Spinal cord (tissue), 10 donors: ENCODE data around the gene ARHGAP22. TPM values are rescaled to one million over a fixed set of nuclear protein-coding genes. Genes with fewer than 3 reads are reported as not detected.

Experiments
- DNase-seq, 6 donors: peaks; one replicate each; pipeline versions ENCODE4 v3.0.0 to v3.0.0-alpha.2; 2013 to 2015; ENCODE audit warnings: low spot score in 6 of 6, low read depth in 4 of 6
- H3K27ac ChIP-seq: one replicate; pipeline ENCODE4 v1.5.1; 2013; ENCODE audit warnings: low read depth, low read length, control low read depth
- H3K27me3 ChIP-seq: one replicate; pipeline ENCODE4 v1.6.1; 2013; ENCODE audit warnings: low read length; ENCODE audit not compliant: control insufficient read depth, insufficient read depth
- H3K36me3 ChIP-seq: one replicate; pipeline ENCODE4 v1.6.1; 2013; ENCODE audit warnings: low read length; ENCODE audit not compliant: control insufficient read depth, insufficient read depth
- H3K4me1 ChIP-seq: one replicate; pipeline ENCODE4 v1.6.1; 2013; ENCODE audit warnings: low read length; ENCODE audit not compliant: control insufficient read depth, insufficient read depth
- H3K4me3 ChIP-seq: one replicate; pipeline ENCODE4 v1.5.1; 2013; ENCODE audit warnings: low read depth, low read length, control low read depth
- H3K9me3 ChIP-seq: one replicate; pipeline ENCODE4 v1.6.1; 2013; ENCODE audit warnings: low read length; ENCODE audit not compliant: control insufficient read depth, insufficient read depth
- WGBS: methylation state at CpG from one replicate; pipeline ENCODE4 v1.1.5; 2013; ENCODE audit warnings: missing lambda C conversion rate; ENCODE audit not compliant: insufficient coverage; 5-methylcytosine and 5-hydroxymethylcytosine counted together
- polyA plus RNA-seq, 2 donors: library from polyadenylated mRNA; unstranded; fragments of 120-200 nt; gene quantifications; one replicate each; pipeline ENCODE4 v1.2.1, GENCODE V29; 2013; ENCODE audit not compliant: insufficient read length in 2 of 2
- total RNA-seq, 2 donors: library from RNA; depleted of rRNA in 1 of 2; stranded (reverse); fragments of 120-200 nt in 1 of 2; fragments of >200 nt in 1 of 2; gene quantifications; one replicate each; pipeline versions ENCODE4 v1.2.3 to v1.2.4, GENCODE V29; 2013 to 2014
- donor health status: healthy.

The ARHGAP22 gene
- total and polyA plus RNA-seq, 4 donors: 6.2 to 13.2 (median 11.9) TPM

DNA sequence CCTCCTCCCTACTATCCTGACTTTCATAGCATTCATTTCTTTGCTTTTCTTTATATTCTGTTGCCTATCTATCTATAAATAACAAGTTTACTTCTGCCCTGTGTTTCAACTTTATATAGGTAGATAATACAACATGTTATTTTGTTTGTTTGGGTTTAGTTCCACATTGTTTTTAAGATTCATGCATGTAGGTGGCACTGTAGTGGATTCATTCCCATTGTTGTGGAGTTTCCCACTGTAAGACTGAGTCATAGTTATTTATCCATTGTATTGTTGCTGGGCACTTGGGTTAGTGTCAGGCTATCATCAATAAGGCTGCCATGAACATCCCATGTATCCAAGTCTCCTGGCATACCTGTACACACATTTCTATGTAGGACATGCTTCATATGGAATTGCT lies 127.7 kb downstream of the ARHGAP22 start:
- peaks cover 15% of the 10 kb centered on the region for H3K4me1 ChIP-seq
- H3K36me3 ChIP-seq: peaks cover 2% of the 10 kb centered on the region
- no peaks in the 10 kb centered on the region for H3K27me3 ChIP-seq
- no peaks in the 10 kb centered on the region for H3K9me3 ChIP-seq
- no peak overlapping the region for H3K27ac ChIP-seq
- H3K4me3 ChIP-seq: no peak overlapping the region
- DNase-seq: no peak

DNA sequence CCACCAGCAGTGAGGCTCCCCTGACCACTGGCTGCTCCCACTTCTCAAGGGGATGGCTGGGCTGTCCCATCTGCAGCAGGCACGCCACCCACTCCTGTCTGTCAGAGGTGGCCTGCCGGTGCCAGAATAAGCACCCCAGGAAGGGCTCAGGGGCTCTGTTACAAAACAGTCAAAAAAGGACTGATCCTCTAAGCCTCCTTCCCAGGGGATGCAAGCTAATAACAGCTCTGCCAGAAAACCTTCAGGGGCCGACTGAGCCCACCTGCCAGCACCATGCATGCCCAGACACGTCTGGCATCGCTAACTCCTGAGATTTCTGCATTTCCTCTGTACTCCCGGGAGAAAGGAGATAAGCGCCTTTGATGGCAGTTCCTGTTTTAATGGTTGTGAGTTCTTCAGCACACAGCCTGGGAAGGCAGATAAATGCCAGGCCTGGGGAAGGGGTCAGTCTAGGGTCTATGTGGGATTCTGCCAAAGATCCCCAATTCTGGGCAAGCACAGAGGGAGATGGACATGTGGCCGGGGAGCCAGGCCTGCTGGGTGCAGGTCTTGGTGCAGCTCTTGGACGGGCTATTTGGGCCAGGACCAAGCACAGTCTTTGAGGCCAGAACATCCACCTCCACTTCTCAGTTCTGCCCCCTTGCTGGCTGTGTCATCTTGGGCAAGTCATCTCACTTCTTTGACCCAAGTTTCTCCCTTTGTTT lies 128.4 kb downstream of the ARHGAP22 start:
- 83% methylated on average over 7 of the region's 9 CpGs for WGBS
- no peaks in the 10 kb centered on the region for H3K9me3 ChIP-seq
- DNase-seq: peak in 2 of 6 donors; percentile 35 to 51
- H3K4me1 ChIP-seq: peaks cover 15% of the 10 kb centered on the region
- no peak overlapping the region for H3K27ac ChIP-seq
- no peaks in the 10 kb centered on the region for H3K27me3 ChIP-seq
- H3K4me3 ChIP-seq: no peak overlapping the region
- peaks cover 2% of the 10 kb centered on the region for H3K36me3 ChIP-seq

DNA sequence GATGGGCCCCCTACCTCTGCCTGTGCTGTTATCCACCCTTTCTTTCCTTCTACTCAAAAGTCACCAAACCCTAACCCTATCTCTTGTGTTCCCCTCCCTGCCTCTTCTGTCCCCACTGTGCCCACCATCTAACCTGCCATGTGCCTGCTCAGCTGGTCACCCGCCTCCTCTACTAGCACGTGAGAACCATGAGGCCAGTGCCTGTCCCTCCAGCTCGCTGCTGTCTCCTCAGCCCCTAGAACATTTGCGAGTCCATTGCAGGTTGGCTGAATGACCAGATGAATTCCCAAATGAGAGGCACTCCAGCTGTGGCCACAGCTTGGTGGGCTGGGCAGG lies 129.0 kb downstream of the ARHGAP22 start:
- no peaks in the 10 kb centered on the region for H3K27me3 ChIP-seq
- WGBS: 94% methylated on average over 4 of the region's 4 CpGs
- DNase-seq: no peak
- no peak overlapping the region for H3K27ac ChIP-seq
- no peaks in the 10 kb centered on the region for H3K9me3 ChIP-seq
- H3K4me3 ChIP-seq: no peak overlapping the region
- H3K4me1 ChIP-seq: peaks cover 12% of the 10 kb centered on the region
- H3K36me3 ChIP-seq: peaks cover 2% of the 10 kb centered on the region

DNA sequence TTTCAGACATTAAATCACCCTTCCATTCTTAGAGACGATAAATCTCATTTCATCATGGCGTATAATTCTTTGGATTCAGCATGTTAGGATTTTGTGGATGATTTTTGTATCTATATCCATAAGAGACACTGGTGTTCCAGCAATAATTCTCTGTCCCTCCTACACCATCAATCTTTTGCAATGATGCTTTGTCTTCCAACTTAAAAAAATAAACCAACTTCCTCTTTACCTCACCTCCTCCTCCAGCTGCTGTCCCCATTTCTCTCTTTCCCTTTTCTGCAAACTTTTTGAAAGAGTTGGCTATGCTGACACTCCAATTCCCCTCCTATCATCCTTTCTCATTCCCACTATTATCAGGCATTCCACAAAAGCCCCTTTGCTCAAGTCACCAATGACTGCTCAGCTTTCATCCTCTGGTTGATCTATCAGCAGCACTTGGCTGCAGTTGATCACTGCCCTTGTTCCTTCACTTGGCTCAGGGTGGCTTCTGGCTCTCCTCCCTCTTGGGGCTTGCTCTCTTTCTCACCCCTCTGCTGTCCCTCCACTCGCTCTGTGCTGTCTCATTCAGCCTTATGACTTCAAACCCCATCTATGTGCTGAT lies 130.0 kb downstream of the ARHGAP22 start:
- no peak for DNase-seq
- WGBS: 50% methylated on average over 1 of the region's 3 CpGs
- H3K27me3 ChIP-seq: no peaks in the 10 kb centered on the region

DNA sequence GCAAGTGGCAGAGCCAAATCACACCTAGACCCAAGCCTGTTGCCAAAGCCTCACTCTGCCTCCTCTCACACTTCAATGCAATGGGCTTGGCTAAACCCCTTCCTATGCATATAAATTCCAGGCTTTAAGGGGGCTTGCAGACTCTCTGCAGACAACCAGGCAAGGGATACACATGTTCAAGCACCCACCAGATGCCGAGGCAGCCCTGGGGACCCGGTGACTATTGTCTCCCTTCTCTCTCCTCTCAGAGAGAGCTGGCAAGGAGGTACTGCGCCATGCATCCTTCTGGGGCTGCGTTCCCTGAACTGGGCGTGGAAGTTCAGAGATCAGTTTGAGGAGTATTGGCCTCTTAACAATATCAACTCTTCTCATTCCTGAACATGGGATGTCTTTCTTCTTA lies 131.2 kb downstream of the ARHGAP22 start:
- WGBS: 85% methylated on average over 3 of the region's 5 CpGs
- no peak for DNase-seq
- Histone ChIP-seq H3K4me1 (peaks cover 25% of the 10 kb centered on the region), H3K27me3 (no peaks in the 10 kb centered on the region), H3K9me3 (no peaks in the 10 kb centered on the region), H3K4me3 (no peak overlapping the region), H3K36me3 (no peaks in the 10 kb centered on the region), H3K27ac (no peak overlapping the region)

More for the DNA sequence above, 130.0 kb downstream of the ARHGAP22 start:
- no peaks in the 10 kb centered on the region for H3K9me3 ChIP-seq
- peaks cover 2% of the 10 kb centered on the region for H3K36me3 ChIP-seq
- H3K4me1 ChIP-seq: peaks cover 17% of the 10 kb centered on the region
- H3K4me3 ChIP-seq: no peak overlapping the region
- no peak overlapping the region for H3K27ac ChIP-seq

DNA sequence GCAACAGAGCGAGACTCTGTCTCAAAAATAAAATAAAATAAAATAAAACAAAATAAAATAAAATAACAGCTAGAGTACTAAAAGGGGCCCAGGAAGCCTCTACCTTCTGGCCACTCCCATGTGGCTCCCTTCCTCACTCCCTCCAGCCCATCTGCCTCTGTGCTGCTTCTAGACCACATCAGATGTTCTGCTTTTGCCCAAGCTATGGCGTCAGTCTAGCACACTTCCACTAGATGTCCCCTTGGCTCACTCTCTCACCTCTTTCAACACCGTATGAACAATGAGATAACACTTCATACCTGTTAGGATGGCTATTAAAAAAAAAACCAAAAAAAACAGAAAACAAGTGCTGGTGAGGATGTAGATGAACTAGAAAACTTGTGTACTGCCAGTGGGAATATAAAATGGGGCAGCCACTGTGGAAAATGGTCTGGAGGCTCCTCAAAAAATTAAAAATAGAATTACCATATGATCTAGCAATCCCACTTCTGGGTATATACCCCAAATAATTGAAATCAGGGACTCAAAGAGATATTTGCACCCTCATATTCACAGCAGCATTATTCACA lies 132.3 kb downstream of the ARHGAP22 start:
- Histone ChIP-seq H3K9me3 (no peaks in the 10 kb centered on the region), H3K4me3 (no peak overlapping the region), H3K27me3 (no peaks in the 10 kb centered on the region), H3K4me1 (peaks cover 25% of the 10 kb centered on the region), H3K27ac (no peak overlapping the region), H3K36me3 (no peaks in the 10 kb centered on the region)
- WGBS: no CpG with 5 or more reads among the region's 3 CpGs
- no peak for DNase-seq

DNA sequence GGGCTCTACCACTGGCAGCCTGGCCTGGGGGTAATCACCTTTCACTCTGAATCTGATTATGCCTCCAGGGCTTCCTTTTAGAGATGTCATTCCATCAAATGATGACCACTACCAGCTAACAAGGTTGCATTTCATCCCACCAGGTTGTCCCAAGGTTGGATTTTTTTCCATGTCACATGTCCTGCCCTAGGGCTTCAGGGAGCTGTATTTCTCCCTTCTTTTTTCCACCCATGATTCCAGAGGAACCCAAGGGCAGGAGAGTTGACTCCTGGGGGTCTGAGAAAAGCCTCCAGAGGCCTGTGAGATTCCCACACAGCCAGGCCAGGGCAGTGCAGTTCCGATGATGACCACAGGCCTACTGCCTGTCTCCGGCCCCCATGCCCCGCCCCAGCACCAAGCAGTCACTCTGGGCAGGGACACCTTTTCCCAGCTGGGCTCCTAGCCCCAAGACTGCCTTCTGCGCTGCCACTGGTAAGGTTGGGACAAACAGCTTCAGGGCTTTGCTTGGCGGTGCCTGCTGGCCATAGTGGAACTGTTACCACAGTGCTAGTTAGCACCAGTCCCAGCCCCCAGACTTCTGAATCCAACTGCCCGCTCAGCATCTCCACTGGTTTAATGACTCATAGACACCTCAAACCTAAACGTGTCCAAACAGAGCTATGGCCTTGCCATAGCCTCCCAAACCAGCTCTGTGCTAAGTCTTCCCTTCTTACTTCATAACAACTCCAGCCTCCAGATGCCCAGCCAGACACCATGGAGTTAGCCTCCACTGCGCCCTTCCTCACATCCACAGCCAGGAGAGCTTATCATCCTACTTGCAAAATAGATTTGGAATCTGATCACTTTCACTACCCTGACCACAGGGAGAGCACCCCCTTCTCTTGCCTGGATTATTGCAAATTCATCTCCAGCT lies 133.7 kb downstream of the ARHGAP22 start:
- Histone ChIP-seq H3K9me3 (no peaks in the 10 kb centered on the region), H3K27ac (no peak overlapping the region), H3K36me3 (no peaks in the 10 kb centered on the region), H3K4me1 (peaks cover 27% of the 10 kb centered on the region), H3K27me3 (peaks cover 6% of the 10 kb centered on the region), H3K4me3 (no peak overlapping the region)
- DNase-seq: no peak
- WGBS: 85% methylated on average over 8 of the region's 8 CpGs

DNA sequence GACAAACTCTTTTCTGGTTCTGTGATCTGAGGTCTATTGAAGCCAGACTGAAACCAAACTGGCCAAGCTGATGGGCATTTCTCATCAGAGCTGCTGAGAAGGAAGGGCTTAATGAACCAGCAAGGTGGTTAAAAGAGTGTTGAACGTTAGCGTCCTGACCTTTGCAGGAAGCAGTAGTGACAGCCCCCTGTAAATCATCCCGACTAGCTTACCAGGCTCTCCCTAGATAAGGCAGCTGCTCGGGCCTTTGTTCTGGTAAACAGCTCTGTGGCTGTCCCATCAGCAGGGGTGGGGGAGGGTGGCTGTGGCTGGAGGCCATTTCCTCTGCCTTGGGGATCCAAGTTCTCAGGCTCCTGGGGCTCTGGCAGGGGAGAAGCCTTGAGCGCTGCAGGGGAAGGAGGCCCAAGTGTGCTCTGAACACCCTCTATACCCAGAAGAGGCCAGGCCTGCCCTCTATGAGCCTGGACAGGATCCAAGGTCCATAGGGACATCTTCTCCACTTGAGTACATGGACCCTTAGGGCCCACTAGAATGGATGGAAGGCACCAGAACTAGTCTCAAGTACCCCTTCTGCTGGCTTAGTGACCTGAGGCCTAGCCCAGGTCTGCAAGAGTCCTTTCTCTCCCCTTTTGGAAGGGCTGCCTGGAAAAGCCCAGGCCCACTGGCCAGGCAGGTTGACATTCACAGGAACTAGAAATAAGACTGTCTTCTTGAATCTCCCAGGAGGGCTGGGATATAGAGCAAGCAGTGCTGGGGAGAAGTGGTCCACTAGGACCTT lies 134.6 kb downstream of the ARHGAP22 start:
- DNase-seq: peak in 2 of 6 donors; percentile 26 to 48
- Histone ChIP-seq H3K4me1 (peaks cover 32% of the 10 kb centered on the region), H3K27ac (no peak overlapping the region), H3K27me3 (peaks cover 8% of the 10 kb centered on the region), H3K9me3 (no peaks in the 10 kb centered on the region), H3K4me3 (no peak overlapping the region), H3K36me3 (no peaks in the 10 kb centered on the region)
- 41% methylated on average over 5 of the region's 5 CpGs for WGBS

DNA sequence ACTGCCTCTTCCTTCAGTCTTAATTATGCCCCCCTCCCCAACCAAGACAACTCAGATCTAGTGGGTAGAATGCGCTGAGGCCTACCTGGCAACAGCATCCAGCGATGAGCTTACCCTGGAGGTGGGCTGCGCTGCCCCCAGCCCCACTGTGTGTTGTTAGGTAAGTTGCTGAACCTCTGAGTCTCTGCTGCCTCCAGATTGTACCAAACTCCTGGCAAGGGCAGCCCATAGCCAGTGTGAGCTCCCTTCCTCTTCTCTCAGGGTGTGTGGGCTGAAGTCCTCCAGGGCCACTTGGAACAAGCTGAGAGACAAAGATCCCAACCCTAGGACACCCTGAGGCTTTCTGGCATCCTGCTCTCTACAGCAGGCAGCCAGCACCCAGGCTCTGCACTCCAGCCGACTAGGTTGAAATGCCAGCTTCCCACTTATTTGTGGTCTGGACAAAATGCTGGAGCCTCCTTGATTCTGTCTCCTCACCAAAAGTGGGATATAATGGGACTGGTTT lies 135.3 kb downstream of the ARHGAP22 start:
- Histone ChIP-seq H3K4me1 (peaks cover 39% of the 10 kb centered on the region), H3K9me3 (no peaks in the 10 kb centered on the region), H3K36me3 (no peaks in the 10 kb centered on the region), H3K27me3 (peaks cover 8% of the 10 kb centered on the region), H3K4me3 (no peak overlapping the region), H3K27ac (no peak overlapping the region)
- WGBS: 83% methylated on average over 3 of the region's 4 CpGs
- no peak for DNase-seq
